AG10803 (cell line): ENCODE data around the gene SCN7A.

Experiments
- DNase-seq: peaks from one replicate; pipeline ENCODE4 v3.0.0; 2010; ENCODE audit warnings: low read depth
- H3K4me3 ChIP-seq: 2 replicates; pipeline ENCODE4 v1.5.1; 2011; ENCODE audit warnings: mild to moderate bottlenecking, low read length, control low read depth
- TF ChIP-seq, protein P1 (sequence below): conservative IDR thresholded peaks from 2 replicates; pipeline ENCODE4 v1.5.1; 2011; ENCODE audit warnings: mild to moderate bottlenecking, low read length, control low read depth, inconsistent platforms

SCN7A gene

DNA sequence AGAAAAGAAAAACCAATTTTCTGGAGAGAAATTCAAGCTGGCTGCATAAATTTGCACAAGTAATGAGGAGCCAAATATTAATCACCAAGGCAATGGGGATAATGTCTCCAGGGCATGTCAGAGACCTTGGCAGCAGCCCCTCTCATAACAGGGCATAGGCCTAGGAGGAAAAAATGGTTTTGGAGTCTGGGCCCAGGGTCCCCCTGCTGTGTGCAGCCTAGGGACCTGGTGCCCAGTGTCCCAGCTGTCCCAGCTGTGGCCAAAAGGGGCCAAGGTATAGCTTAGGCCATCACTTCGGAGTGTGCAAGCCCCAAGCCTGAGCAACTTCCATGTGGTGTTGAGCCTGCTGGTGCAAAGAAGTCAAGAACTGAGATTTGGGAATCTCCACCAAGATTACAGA, 57.1 kb downstream of the SCN7A start:
- H3K4me3 ChIP-seq: no peak overlapping the region
- TF ChIP-seq, protein P1, sequence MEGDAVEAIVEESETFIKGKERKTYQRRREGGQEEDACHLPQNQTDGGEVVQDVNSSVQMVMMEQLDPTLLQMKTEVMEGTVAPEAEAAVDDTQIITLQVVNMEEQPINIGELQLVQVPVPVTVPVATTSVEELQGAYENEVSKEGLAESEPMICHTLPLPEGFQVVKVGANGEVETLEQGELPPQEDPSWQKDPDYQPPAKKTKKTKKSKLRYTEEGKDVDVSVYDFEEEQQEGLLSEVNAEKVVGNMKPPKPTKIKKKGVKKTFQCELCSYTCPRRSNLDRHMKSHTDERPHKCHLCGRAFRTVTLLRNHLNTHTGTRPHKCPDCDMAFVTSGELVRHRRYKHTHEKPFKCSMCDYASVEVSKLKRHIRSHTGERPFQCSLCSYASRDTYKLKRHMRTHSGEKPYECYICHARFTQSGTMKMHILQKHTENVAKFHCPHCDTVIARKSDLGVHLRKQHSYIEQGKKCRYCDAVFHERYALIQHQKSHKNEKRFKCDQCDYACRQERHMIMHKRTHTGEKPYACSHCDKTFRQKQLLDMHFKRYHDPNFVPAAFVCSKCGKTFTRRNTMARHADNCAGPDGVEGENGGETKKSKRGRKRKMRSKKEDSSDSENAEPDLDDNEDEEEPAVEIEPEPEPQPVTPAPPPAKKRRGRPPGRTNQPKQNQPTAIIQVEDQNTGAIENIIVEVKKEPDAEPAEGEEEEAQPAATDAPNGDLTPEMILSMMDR: no peak
- no peak for DNase-seq

GRCh38 chr2:166436189-166436588, 57.9 kb downstream of the SCN7A start:
- H3K4me3 ChIP-seq: no peak overlapping the region
- TF ChIP-seq, protein P1: no peak
- DNase-seq: no peak

- TF ChIP-seq, protein P1: no peak
- no peak for DNase-seq
- no peak overlapping the region for H3K4me3 ChIP-seq
These were observed 59.6 kb downstream of the SCN7A start for GRCh38 chr2:166434491-166434890.

GRCh38 chr2:166433457-166433856, 60.6 kb downstream of the SCN7A start:
- TF ChIP-seq, protein P1: no peak
- no peak for DNase-seq
- no peak overlapping the region for H3K4me3 ChIP-seq

GRCh38 chr2:166432331-166432730, 61.7 kb downstream of the SCN7A start:
- TF ChIP-seq, protein P1: no peak
- no peak overlapping the region for H3K4me3 ChIP-seq
- no peak for DNase-seq

DNA sequence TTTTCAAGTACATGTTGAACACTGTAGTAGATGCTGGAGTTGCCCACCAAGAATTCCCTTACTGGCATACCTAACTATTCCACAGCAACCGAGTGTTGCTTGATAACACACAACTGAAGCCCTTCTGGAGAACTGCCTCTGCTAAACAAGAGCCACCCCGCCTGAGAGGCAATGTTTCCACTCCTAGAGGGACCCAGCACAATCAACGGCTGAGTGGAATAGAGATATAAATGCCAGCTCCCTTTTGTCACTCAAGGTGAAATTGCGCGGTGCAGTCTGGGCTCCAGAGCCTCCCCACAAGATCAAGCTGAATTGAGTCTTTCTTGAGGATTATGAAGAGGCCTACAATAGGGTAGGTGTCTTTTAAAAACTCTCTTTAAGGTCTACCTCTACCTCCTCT, 69.2 kb downstream of the SCN7A start:
- DNase-seq: no peak
- H3K4me3 ChIP-seq: no peak overlapping the region
- TF ChIP-seq, protein P1: no peak

- no peak overlapping the region for H3K4me3 ChIP-seq
- TF ChIP-seq, protein P1: peak; percentile 69
- peak; percentile 51 for DNase-seq
These were observed 74.5 kb downstream of the SCN7A start for GRCh38 chr2:166419616-166419934.
